Thymus (tissue), 11 donors: ENCODE data around the gene HS6ST3. TPM values are rescaled to one million over a fixed set of nuclear protein-coding genes. Genes with fewer than 3 reads are reported as not detected.

Experiments
- DNase-seq, 9 donors: peaks; one replicate each; pipeline ENCODE4 v3.0.0-alpha.2; 2013; ENCODE audit warnings: low spot score in 9 of 9, low read depth in 6 of 9, missing footprints in 1 of 9
- H3K27ac ChIP-seq, 2 donors: one replicate each; pipeline ENCODE4 v1.5.1; 2013; ENCODE audit warnings: control low read depth in 1 of 2, low read depth in 1 of 2, low read length in 1 of 2, mild to moderate bottlenecking in 1 of 2, moderate library complexity in 1 of 2
- H3K27me3 ChIP-seq, 2 donors: one replicate each; pipeline ENCODE4 v1.5.1; 2013; ENCODE audit warnings: low read length in 1 of 2; ENCODE audit not compliant: control insufficient read depth in 2 of 2, insufficient read depth in 1 of 2
- H3K36me3 ChIP-seq, 2 donors: one replicate each; pipeline ENCODE4 v1.5.1; 2013; ENCODE audit warnings: low read length in 1 of 2, mild to moderate bottlenecking in 1 of 2, moderate library complexity in 1 of 2; ENCODE audit not compliant: control insufficient read depth in 2 of 2, insufficient read depth in 2 of 2
- H3K4me1 ChIP-seq, 2 donors: one replicate each; pipeline ENCODE4 v1.5.1; 2013; ENCODE audit warnings: low read length in 2 of 2; ENCODE audit not compliant: control insufficient read depth in 2 of 2, insufficient read depth in 2 of 2
- H3K4me3 ChIP-seq, 2 donors: one replicate each; pipeline ENCODE4 v1.5.1; 2013; ENCODE audit warnings: low read length in 2 of 2, control low read depth in 1 of 2, mild to moderate bottlenecking in 1 of 2
- H3K9me3 ChIP-seq, 2 donors: one replicate each; pipeline ENCODE4 v1.5.1; 2013; ENCODE audit warnings: low read length in 1 of 2, mild to moderate bottlenecking in 1 of 2; ENCODE audit not compliant: control insufficient read depth in 2 of 2, insufficient read depth in 1 of 2
- WGBS: extraction: QIAGEN DNeasy Blood & Tissue Kit; methylation state at CpG from one replicate; pipeline ENCODE4 v1.1.7; 2013; 5-methylcytosine and 5-hydroxymethylcytosine counted together
- polyA plus RNA-seq: library from polyadenylated mRNA; stranded (reverse); fragments of 200-250 nt; gene quantifications from one replicate; pipeline ENCODE4 v1.2.3, GENCODE V29; 2013
- total RNA-seq: library from RNA; stranded (reverse); fragments of 120-200 nt; gene quantifications from one replicate; pipeline ENCODE4 v1.2.4, GENCODE V29; 2013
- donor health status: healthy.

HS6ST3 gene
- total and polyA plus RNA-seq, 2 donors, result 0.05 to 0.07 TPM

DNA sequence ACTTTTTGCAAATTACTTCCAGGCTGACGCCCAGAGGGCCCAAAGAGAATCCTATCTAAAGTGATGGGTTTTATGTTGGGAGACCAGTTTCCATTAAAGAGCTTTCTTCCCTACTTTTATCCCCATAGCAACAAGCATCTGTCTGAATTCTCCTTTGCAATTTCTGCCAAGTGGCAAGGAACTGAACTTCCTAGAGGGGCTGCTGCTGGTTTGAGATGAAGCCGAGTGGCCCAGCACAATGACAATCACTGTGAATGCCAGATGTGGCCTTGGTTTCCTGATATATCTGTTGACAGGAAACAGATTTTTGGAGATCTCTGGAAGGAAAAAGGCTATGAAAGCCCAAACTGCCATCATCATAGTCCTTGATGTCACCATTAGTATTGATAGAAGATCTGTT lies 705.8 kb downstream of the HS6ST3 start:
- Histone ChIP-seq H3K4me1 (no peaks in the 10 kb centered on the region), H3K4me3 (no peak overlapping the region), H3K27me3 (no peaks in the 10 kb centered on the region), H3K36me3 (no peaks in the 10 kb centered on the region), H3K27ac (no peak overlapping the region), H3K9me3 (no peaks in the 10 kb centered on the region)
- WGBS, result 63% methylated on average over 2 of the region's 2 CpGs
- DNase-seq, result no peak

DNA sequence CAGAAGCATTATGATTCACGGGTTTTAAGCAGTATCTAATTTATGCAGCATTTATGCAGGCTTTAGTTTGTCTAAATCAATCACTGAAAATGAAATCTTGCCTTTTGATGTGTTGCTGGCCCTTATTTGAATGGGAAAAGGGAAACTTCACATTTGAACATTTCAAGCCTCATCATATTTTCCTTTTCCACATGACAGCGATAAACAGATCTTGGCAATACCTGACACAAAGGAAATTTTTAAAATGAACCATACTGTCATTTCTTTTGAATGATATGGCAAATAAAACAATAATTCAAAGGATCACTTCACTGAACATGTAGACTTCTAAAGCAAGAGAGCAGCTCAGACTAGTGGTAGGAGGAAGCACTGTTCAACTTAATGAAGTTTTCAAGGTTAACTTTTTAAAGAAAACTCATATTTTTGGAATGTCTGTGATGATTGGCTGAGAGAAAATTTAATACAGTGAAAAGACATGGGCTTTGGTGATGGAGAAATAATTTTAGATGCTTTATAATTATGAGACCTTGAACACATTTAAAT lies 706.3 kb downstream of the HS6ST3 start:
- Histone ChIP-seq H3K27ac (no peak overlapping the region), H3K27me3 (no peaks in the 10 kb centered on the region), H3K4me1 (no peaks in the 10 kb centered on the region), H3K9me3 (no peaks in the 10 kb centered on the region), H3K4me3 (no peak overlapping the region), H3K36me3 (no peaks in the 10 kb centered on the region)
- WGBS, result 89% methylated on average over 2 of the region's 2 CpGs
- no peak for DNase-seq

DNA sequence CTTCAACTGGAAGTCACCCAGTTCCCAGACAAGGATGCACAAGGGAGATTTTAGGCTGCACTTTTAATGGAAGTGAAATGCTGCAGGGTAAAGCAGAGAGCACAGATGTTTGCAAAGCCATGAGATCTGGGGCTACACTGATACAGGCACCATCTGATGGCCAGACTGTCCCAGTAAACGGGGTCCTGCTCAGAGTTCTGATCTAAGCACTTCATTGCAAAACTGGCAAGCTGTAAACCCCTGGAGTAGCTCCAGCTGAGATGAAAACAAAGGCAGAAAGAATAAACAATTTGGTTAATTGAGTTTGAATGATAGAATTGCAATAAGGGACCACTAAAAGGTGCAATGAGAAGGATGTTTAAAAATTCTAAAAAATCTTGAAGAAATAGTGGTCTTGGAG lies 707.2 kb downstream of the HS6ST3 start:
- Histone ChIP-seq H3K27me3 (no peaks in the 10 kb centered on the region), H3K36me3 (no peaks in the 10 kb centered on the region), H3K9me3 (no peaks in the 10 kb centered on the region), H3K27ac (no peak overlapping the region), H3K4me3 (no peak overlapping the region), H3K4me1 (no peaks in the 10 kb centered on the region)
- DNase-seq, result no peak
- 75% methylated on average over 1 of the region's 1 CpG for WGBS

DNA sequence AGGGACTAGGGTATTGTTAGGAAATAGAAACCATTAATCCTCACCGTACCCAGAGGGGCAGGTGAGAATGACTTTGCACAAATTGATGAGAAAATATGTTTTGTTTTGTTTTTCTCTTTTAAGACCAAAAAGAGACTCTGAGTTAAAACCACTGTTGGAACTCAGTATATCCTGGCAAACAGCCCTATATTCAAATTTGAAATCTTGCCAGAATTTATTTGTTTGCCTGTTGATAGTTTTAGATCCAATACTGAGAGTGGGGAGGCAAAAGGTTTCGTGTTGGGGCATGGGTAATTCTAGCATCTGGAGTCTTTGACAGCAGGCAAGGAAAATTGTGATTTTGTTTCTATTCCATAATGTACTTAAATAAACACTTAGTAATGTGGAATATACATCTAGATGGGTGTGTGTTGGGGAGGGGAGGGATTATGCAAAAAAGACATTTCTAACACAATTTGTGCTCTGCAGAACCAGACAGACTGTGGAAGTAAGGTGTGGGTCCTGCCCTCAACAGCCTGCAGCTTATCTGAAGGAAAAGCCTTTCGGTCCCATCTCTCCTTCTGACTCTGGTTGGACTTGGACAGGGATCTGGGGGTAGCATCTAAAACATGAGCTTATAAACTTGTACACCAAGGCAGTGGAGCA lies 713.7 kb downstream of the HS6ST3 start:
- Histone ChIP-seq H3K9me3 (no peaks in the 10 kb centered on the region), H3K27ac (no peak overlapping the region), H3K4me3 (no peak overlapping the region), H3K4me1 (no peaks in the 10 kb centered on the region), H3K36me3 (no peaks in the 10 kb centered on the region), H3K27me3 (no peaks in the 10 kb centered on the region)
- WGBS, result 85% methylated on average over 3 of the region's 3 CpGs
- DNase-seq, result no peak

DNA sequence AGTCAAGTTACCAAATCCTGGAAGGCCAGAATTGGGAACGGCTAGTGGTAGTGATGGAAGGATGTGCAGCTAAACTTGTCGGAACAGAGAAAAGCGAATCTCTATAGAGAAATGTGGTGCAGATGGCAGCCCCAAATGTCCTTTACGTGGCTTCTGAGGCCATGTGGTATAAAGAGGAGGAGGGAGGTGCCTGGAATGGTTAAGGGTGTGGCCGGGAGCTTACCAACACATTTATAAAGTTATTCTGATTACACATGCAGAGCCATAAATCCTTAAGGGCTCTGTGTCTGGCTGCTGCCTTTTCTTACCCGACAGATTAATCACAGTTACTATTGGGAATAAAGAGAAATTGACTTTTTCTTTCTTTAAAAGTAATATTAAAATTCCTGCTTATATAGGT lies 714.3 kb downstream of the HS6ST3 start:
- H3K9me3 ChIP-seq, result no peaks in the 10 kb centered on the region
- H3K36me3 ChIP-seq, result no peaks in the 10 kb centered on the region
- 88% methylated on average over 6 of the region's 6 CpGs for WGBS
- no peak overlapping the region for H3K27ac ChIP-seq
- H3K27me3 ChIP-seq, result no peaks in the 10 kb centered on the region
- DNase-seq, result no peak
- no peaks in the 10 kb centered on the region for H3K4me1 ChIP-seq
- H3K4me3 ChIP-seq, result no peak overlapping the region

DNA sequence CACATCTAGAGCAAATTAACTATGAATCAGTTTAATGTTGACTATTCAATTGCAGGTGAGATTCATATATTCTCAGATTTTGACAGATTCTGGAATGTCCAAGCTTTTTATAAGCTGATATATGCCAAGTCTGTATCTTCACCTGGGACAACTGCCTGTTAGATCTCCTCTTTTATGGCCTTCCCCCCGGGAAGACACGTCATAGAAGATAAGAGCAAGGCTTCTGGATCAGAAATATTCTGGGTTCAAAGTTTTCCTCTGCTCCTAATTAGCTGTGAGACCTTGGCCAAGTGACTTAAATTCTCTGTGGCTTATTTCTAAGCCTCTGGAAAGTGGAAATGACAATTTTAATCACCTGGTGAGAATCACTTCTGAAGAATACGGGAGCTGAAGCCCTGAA lies 716.8 kb downstream of the HS6ST3 start:
- 95% methylated on average over 3 of the region's 3 CpGs for WGBS
- H3K36me3 ChIP-seq, result no peaks in the 10 kb centered on the region
- no peak overlapping the region for H3K27ac ChIP-seq
- no peaks in the 10 kb centered on the region for H3K27me3 ChIP-seq
- H3K4me3 ChIP-seq, result no peak overlapping the region
- H3K9me3 ChIP-seq, result no peaks in the 10 kb centered on the region
- H3K4me1 ChIP-seq, result no peaks in the 10 kb centered on the region
- no peak for DNase-seq

DNA sequence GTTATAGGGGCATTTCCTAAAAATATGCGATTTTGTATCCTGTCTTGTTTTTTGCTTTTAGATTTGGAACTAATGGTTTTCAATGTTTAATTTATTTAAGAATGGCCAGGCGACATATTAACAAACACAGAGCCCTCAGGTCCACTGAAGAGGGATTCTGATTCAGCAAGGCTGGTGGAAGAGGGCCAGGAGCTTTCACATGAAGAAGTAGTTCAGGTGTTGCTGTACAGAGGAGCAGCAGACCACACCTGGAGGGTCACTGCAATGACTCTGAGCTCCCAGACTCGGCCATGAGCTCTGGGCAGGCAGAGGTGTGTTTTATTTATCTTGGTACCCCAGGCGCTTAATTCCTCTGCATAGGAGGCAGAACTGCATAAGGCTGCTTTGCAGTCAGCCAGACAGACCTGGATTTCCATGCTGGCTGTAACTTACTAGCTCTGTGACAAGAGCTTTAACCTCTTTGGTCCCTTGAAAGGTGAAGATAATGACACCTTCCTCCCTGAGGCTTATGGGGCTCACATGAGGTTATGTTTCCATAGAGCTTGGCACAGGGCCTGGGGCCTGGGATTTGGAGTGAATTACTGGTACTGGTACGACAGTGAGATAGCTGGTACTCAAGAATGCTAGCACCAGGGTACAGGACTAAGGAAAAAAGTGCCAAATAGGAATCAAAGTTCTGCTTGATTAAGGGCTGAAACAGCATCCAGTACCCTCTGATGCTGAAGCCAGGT lies 719.6 kb downstream of the HS6ST3 start:
- no peaks in the 10 kb centered on the region for H3K36me3 ChIP-seq
- DNase-seq, result no peak
- H3K27me3 ChIP-seq, result no peaks in the 10 kb centered on the region
- H3K9me3 ChIP-seq, result no peaks in the 10 kb centered on the region
- no peak overlapping the region for H3K4me3 ChIP-seq
- WGBS, result 93% methylated on average over 5 of the region's 5 CpGs
- no peaks in the 10 kb centered on the region for H3K4me1 ChIP-seq
- no peak overlapping the region for H3K27ac ChIP-seq

DNA sequence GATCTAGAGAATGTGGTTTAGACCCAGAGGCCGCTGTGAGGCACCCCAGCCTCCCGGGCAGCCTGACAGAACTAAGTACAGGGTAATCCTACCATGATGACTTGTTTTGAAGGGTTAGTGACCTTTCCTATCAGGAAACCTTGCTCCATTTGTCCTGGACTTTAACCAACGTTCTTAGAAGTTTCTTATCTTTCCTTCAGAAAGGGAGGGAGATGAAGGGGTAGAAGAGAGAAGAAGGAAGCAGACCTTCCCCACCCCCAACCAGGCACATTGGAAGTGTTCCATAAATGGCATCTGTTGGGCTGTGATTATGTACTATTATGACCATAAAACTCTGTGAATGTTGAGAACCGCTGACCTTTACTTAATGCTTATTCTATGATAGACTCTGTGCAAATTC lies 720.2 kb downstream of the HS6ST3 start:
- Histone ChIP-seq H3K27me3 (no peaks in the 10 kb centered on the region), H3K27ac (no peak overlapping the region), H3K9me3 (no peaks in the 10 kb centered on the region), H3K4me3 (no peak overlapping the region), H3K4me1 (no peaks in the 10 kb centered on the region), H3K36me3 (no peaks in the 10 kb centered on the region)
- WGBS, result 81% methylated on average over 4 of the region's 4 CpGs
- no peak for DNase-seq

DNA sequence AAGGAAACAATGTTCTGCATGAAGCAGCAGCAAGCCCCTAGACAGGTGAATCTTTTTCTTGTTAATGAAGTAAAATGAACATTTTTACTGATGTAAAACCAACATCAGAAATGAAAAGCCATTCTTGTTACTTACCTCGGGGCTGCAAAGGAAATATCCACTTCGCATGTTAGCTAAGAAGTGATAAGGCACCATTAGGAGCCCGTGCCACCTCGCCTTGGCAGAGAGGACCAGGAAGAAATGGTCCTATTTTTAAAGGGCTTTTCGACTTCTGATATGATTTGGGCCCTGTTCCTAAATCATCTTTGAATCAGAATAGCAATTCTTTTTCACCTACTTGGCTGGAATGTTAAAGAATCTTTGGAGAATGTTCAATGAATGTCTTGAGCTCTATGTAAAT lies 721.1 kb downstream of the HS6ST3 start:
- Histone ChIP-seq H3K27ac (no peak overlapping the region), H3K27me3 (no peaks in the 10 kb centered on the region), H3K4me3 (no peak overlapping the region), H3K36me3 (no peaks in the 10 kb centered on the region), H3K9me3 (no peaks in the 10 kb centered on the region), H3K4me1 (no peaks in the 10 kb centered on the region)
- DNase-seq, result no peak
- 86% methylated on average over 5 of the region's 5 CpGs for WGBS
